ENCODE data around the gene SLC8A1.

The SLC8A1 gene

DNA sequence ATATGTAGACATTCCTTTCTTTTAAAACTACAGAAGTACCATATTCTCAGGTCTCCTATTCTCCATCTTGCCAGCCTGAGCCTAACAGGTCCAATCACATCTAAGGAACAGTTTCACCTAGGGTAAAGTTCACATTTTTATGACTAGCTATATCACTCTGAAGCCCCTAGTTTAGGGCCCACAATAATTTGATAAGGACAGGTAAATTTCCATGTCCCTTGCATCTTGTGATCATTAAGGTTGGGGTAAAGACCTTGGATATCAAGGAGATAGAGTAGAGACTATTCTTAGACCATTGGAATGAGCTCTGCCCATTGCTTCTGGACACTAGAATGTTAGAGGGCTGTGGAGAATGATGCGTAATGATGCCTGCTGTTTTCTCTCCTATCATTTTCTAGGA lies 185.7 kb downstream of the SLC8A1 start:
- ChIA-PET CTCF (interaction anchor here (1.3 kb wide), 2 partner anchors 9 to 62 kb away, joined by 3 to 5 read pairs; no protein-coding TSS in a partner anchor), POLR2A (no interaction called here)
- TF ChIP-seq, protein P1, sequence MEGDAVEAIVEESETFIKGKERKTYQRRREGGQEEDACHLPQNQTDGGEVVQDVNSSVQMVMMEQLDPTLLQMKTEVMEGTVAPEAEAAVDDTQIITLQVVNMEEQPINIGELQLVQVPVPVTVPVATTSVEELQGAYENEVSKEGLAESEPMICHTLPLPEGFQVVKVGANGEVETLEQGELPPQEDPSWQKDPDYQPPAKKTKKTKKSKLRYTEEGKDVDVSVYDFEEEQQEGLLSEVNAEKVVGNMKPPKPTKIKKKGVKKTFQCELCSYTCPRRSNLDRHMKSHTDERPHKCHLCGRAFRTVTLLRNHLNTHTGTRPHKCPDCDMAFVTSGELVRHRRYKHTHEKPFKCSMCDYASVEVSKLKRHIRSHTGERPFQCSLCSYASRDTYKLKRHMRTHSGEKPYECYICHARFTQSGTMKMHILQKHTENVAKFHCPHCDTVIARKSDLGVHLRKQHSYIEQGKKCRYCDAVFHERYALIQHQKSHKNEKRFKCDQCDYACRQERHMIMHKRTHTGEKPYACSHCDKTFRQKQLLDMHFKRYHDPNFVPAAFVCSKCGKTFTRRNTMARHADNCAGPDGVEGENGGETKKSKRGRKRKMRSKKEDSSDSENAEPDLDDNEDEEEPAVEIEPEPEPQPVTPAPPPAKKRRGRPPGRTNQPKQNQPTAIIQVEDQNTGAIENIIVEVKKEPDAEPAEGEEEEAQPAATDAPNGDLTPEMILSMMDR (IDR thresholded peaks at IDR 0.05; ENCODE audit: control extremely low read depth, extremely low read depth, low read depth, missing control alignments) = no peak
- no peak for DNase-seq (ENCODE audit: extremely low spot score)

DNA sequence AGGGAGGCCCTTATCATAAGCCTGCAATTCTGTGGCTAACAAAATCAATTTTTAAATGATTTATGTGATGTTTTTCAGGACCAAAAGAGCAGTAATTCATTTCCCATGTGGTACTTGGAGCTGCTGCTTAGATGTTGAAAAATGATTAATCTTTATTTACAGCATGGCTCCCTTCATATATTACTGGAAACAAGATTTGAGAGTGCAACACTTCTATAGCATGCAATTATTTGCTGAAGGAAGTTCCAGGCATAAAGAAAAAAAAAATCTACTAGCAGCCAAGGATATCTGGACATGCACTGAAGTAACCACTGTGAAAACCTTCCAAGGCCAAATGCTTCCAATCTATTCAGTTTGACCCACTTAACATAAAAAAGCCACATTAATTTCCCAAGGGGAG lies 186.3 kb downstream of the SLC8A1 start:
- TF ChIP-seq, protein P1 (IDR thresholded peaks at IDR 0.05; ENCODE audit: control extremely low read depth, extremely low read depth, low read depth, missing control alignments) = no peak
- CTCF ChIA-PET = interaction anchor here (1.1 to 1.3 kb wide), 2 partner anchors 10 to 16 kb away, joined by 3 to 5 read pairs; no protein-coding TSS in a partner anchor
- POLR2A ChIA-PET = no interaction called here
- no peak for DNase-seq (ENCODE audit: extremely low spot score)

DNA sequence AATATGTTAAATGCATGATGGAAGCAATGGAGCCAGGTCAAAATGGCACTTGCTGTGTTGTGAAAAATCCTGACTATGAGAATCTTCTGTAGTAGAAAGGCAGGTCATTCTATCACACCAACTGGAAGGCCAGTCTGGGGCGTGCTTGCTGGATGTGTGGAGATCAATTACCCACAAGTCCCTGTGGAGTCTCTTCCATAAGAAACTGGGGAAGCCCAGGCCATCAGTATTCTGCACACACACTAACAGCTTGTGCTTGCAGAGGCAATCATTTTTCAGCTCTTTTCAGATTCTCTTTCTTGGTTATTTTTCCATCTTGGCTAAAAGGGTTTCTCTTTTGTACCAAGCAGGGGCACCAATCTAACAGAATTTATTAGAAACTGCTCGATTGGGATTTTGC lies 190.8 kb downstream of the SLC8A1 start:
- DNase-seq (ENCODE audit: extremely low spot score) = no peak
- TF ChIP-seq, protein P1 (IDR thresholded peaks at IDR 0.05; ENCODE audit: control extremely low read depth, extremely low read depth, low read depth, missing control alignments) = no peak
- POLR2A ChIA-PET = no interaction called here
- CTCF ChIA-PET = interaction anchor here (0.7 kb wide), 1 partner anchor 12 kb away, joined by 3 read pairs; no protein-coding TSS in a partner anchor

DNA sequence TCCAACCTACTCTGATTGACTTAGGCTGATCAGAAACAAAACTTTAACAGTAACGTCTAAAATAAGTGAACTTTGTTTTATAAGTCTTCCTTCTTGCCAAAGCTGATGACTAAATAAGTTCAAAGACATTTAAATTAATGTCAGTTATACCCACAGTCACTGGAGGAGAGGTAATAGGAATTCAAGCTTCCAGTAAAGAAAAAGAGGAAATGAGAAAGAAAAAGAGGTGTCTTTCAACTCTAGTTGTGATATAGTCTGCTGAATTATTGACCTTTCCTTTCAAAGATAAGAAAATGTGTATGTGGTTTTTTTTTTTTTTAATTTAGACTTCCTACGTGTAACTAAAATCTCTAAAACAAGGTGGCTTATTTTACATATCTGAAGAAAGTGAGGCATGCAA lies 191.5 kb downstream of the SLC8A1 start:
- no peak for DNase-seq (ENCODE audit: extremely low spot score)
- ChIA-PET POLR2A (no interaction called here), CTCF (interaction anchor here (0.7 to 1.2 kb wide), 2 partner anchors 12 to 14 kb away, joined by 3 to 4 read pairs; no protein-coding TSS in a partner anchor)
- TF ChIP-seq, protein P1 (IDR thresholded peaks at IDR 0.05; ENCODE audit: control extremely low read depth, extremely low read depth, low read depth, missing control alignments) = no peak

DNA sequence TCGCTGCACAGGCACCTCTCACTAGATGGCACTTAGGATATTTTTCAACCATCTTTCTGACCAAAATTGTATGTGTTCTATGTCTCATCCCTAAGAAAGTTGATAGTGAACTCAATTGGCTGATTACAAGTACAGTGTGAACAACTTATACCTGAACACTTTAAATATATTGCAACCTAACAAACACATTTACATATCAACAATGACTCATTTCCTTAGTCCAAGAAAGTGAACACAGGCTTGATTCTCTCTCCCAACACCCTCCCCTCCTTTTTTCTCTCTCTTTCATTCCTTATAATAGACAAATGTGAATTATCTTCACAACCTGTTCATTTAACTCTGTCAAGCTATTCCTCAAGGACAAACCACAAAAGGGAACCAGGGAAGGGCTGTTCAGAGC lies 192.0 kb downstream of the SLC8A1 start:
- no peak for DNase-seq (ENCODE audit: extremely low spot score)
- ChIA-PET CTCF (interaction anchor here (1.2 kb wide), 1 partner anchor 14 kb away, joined by 4 read pairs; no protein-coding TSS in a partner anchor), POLR2A (no interaction called here)
- TF ChIP-seq, protein P1 (IDR thresholded peaks at IDR 0.05; ENCODE audit: control extremely low read depth, extremely low read depth, low read depth, missing control alignments) = no peak

DNA sequence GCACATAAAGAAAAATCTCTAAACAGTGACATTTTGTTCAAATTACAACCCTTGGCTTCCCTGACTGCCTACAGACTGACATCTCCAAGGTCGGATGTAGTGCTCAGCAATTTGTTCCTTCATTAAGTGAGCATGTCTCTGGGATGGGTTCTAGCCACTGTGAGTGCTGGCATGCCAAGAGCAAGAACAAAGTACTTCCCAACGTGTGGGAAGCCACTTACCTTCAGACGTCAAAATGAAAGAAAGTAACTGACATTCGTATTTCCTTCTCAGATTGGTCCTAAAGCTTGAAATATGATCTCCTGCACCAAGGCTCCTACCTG lies 193.8 kb downstream of the SLC8A1 start:
- TF ChIP-seq, protein P1 (IDR thresholded peaks at IDR 0.05; ENCODE audit: control extremely low read depth, extremely low read depth, low read depth, missing control alignments) = no peak
- no peak for DNase-seq (ENCODE audit: extremely low spot score)
- ChIA-PET CTCF (no interaction called here), POLR2A (no interaction called here)
